GM23338 (cell line): ENCODE data around the gene BET1. TPM values are rescaled to one million over a fixed set of nuclear protein-coding genes. Genes with fewer than 3 reads are reported as not detected.
A peak's percentile ranks its signal among the peaks of the same experiment; 100 is the strongest.

Source experiments
- ATAC-seq: fragments of 200-7000 bp; cut with Tn5 transposase; 3 replicates; pipeline ENCODE4 v1.9.1; 2020
- DNase-seq: peaks from one replicate; pipeline ENCODE4 v3.0.0-alpha.2; 2015; ENCODE audit warnings: low spot score
- H2AFZ ChIP-seq: fragments of 200-600 bp; sonication (generic); 2 replicates; pipeline ENCODE4 v1.8.0; 2016; ENCODE audit warnings: antibody characterized with exemption, mild to moderate bottlenecking, moderate library complexity
- H3F3A ChIP-seq: fragments of 200-600 bp; sonication (generic); replicated peaks from 2 replicates; pipeline ENCODE4 v1.8.0; 2017; ENCODE audit warnings: antibody characterized with exemption, mixed run types, low read depth
- H3K27ac ChIP-seq: fragments of 200-600 bp; sonication (generic); 2 replicates; pipeline ENCODE4 v1.6.1; 2016; ENCODE audit warnings: low read depth
- H3K27me3 ChIP-seq: fragments of 200-600 bp; sonication (generic); 2 replicates; pipeline ENCODE4 v1.8.0; 2016; ENCODE audit warnings: mild to moderate bottlenecking, mixed run types, moderate library complexity; ENCODE audit not compliant: insufficient read depth
- H3K36me3 ChIP-seq: fragments of 200-600 bp; sonication (generic); 2 replicates; pipeline ENCODE4 v1.8.0; 2016; ENCODE audit warnings: mild to moderate bottlenecking; ENCODE audit not compliant: insufficient read depth
- H3K4me1 ChIP-seq: fragments of 200-600 bp; sonication (generic); 2 replicates; pipeline ENCODE4 v1.8.0; 2016; ENCODE audit warnings: mild to moderate bottlenecking, moderate library complexity; ENCODE audit not compliant: insufficient read depth
- H3K4me2 ChIP-seq: fragments of 200-600 bp; sonication (generic); 2 replicates; pipeline ENCODE4 v1.7.1; 2017; ENCODE audit warnings: mixed run types
- H3K4me3 ChIP-seq: fragments of 200-600 bp; sonication (generic); 2 replicates; pipeline ENCODE4 v1.6.1; 2016; ENCODE audit warnings: mixed run types
- H3K79me2 ChIP-seq: fragments of 200-600 bp; sonication (generic); replicated peaks from 2 replicates; pipeline ENCODE4 v1.8.0; 2017; ENCODE audit warnings: mild to moderate bottlenecking; ENCODE audit not compliant: insufficient read depth
- H3K9me2 ChIP-seq: fragments of 200-600 bp; sonication (generic); 2 replicates; pipeline ENCODE4 v1.8.0; 2017; ENCODE audit not compliant: insufficient read depth
- H4K20me1 ChIP-seq: fragments of 200-600 bp; sonication (generic); replicated peaks from 2 replicates; pipeline ENCODE4 v1.8.0; 2017; ENCODE audit warnings: mild to moderate bottlenecking; ENCODE audit not compliant: insufficient read depth
- H3K27ac Mint-ChIP-seq: 2 replicates; pipeline ENCODE4 v1.8.0; 2020; ENCODE audit warnings: inconsistent platforms, mild to moderate bottlenecking, moderate library complexity, mixed read lengths
- H3K27me3 Mint-ChIP-seq: 3 replicates; pipeline ENCODE4 v1.8.0; 2022; ENCODE audit warnings: low read depth, mild to moderate bottlenecking, moderate library complexity, mixed read lengths, inconsistent platforms; ENCODE audit not compliant: insufficient read depth, poor library complexity
- H3K36me3 Mint-ChIP-seq: 3 replicates; pipeline ENCODE4 v1.8.0; 2021; ENCODE audit warnings: low read depth, mild to moderate bottlenecking, inconsistent platforms, moderate library complexity, mixed read lengths
- H3K4me1 Mint-ChIP-seq: 3 replicates; pipeline ENCODE4 v1.8.0; 2020; ENCODE audit warnings: mild to moderate bottlenecking, inconsistent platforms, mixed read lengths
- H3K4me3 Mint-ChIP-seq: 3 replicates; pipeline ENCODE4 v1.8.0; 2021; ENCODE audit warnings: moderate library complexity, mild to moderate bottlenecking, inconsistent platforms, mixed read lengths
- H3K9me3 Mint-ChIP-seq: 3 replicates; pipeline ENCODE4 v1.8.0; 2020; ENCODE audit warnings: moderate library complexity, mild to moderate bottlenecking, inconsistent platforms, mixed read lengths
- CTCF ChIP-seq, 2 experiments: fragments of 200-600 bp in 1 of 2; sonication (generic) in 1 of 2; conservative IDR thresholded peaks; 2 replicates each; pipeline versions ENCODE4 v1.5.1 to v1.6.1; 2016 to 2017; ENCODE audit warnings: antibody characterized with exemption in 2 of 2, low read depth in 2 of 2, mild to moderate bottlenecking in 2 of 2, moderate library complexity in 1 of 2
- EZH2 ChIP-seq: fragments of 200-600 bp; sonication (generic); IDR thresholded peaks from one replicate; pipeline ENCODE4 v1.8.0; 2017; ENCODE audit warnings: antibody characterized with exemption, mild to moderate bottlenecking, low read depth; ENCODE audit not compliant: unreplicated experiment
- POLR2AphosphoS5 ChIP-seq: IDR thresholded peaks from 2 replicates; pipeline ENCODE4 v1.6.1; 2016; ENCODE audit warnings: antibody characterized with exemption, low read depth
- REST ChIP-seq: IDR thresholded peaks from one replicate; pipeline ENCODE4 v1.6.1; 2018; ENCODE audit warnings: antibody characterized with exemption; ENCODE audit not compliant: unreplicated experiment
- STAT1 ChIP-seq: IDR thresholded peaks from one replicate; pipeline ENCODE4 v1.6.1; 2016; ENCODE audit warnings: antibody characterized with exemption; ENCODE audit not compliant: unreplicated experiment
- ZNF331 ChIP-seq: fragments of 250-450 bp; sonication (Bioruptor Pico); IDR thresholded peaks from 2 replicates; pipeline ENCODE4 v1.5.0; 2020; ENCODE audit warnings: low read depth, mild to moderate bottlenecking, moderate library complexity
- polyA plus RNA-seq: library from polyadenylated mRNA; unstranded; fragments of >200 nt; fragmentation: Nextera tagmentation; extraction: Ambion mirVana; gene quantifications from 2 replicates; pipeline ENCODE4 v1.2.1, GENCODE V29; 2016
- total RNA-seq: library from RNA; depleted of rRNA; stranded (reverse); fragments of >200 nt; shearing (Covaris generic); gene quantifications from 2 replicates; pipeline ENCODE4 v1.2.3, GENCODE V29; 2014
- TF ChIP-seq, protein P1 (sequence below): fragments of 250-450 bp; sonication (Bioruptor Pico); IDR thresholded peaks from 2 replicates; pipeline ENCODE4 v1.5.0; 2020; ENCODE audit warnings: mild to moderate bottlenecking, moderate library complexity

The BET1 gene
- total and polyA plus RNA-seq, 2 experiments from 2014 or later, result 42.2 to 69.2 TPM

- peak overlapping the region; percentile 85 for H3K27ac ChIP-seq
- no peak overlapping the region for H3K4me3 Mint-ChIP-seq
- no peaks in the 10 kb centered on the region for H3K27me3 ChIP-seq
- H3K36me3 Mint-ChIP-seq, result no peaks in the 10 kb centered on the region
- peak overlapping the region; percentile 93 for H3K27ac Mint-ChIP-seq
- H3K27me3 Mint-ChIP-seq, result no peaks in the 10 kb centered on the region
- no peak for DNase-seq
- no peaks in the 10 kb centered on the region for H3F3A ChIP-seq
- TF ChIP-seq CTCF (conservative IDR thresholded peaks at IDR 0.05; ENCODE audit: low read depth in 2 of 2) (no peak), ZNF331 (CRISPR knock-in tag) (no peak), REST (no peak)
- H2AFZ ChIP-seq, result no peak overlapping the region
- H3K9me2 ChIP-seq, result peaks cover 5% of the 10 kb centered on the region; the same call in 1 of the 2 replicates
- no peaks in the 10 kb centered on the region for H3K36me3 ChIP-seq
- H3K4me1 ChIP-seq, result peaks cover 39% of the 10 kb centered on the region
- no peaks in the 10 kb centered on the region for H3K9me3 Mint-ChIP-seq
- peak overlapping the region; percentile 6; the same call in 1 of the 2 replicates for H3K4me2 ChIP-seq
- H3K79me2 ChIP-seq, result no peaks in the 10 kb centered on the region
- no peaks in the 10 kb centered on the region for H4K20me1 ChIP-seq
- peak; percentile 49 for ATAC-seq
- peaks cover 47% of the 10 kb centered on the region for H3K4me1 Mint-ChIP-seq
- no peak overlapping the region for H3K4me3 ChIP-seq
Observed at GRCh38 chr7:93980744-93981479, 23.2 kb downstream of the BET1 start.

DNA sequence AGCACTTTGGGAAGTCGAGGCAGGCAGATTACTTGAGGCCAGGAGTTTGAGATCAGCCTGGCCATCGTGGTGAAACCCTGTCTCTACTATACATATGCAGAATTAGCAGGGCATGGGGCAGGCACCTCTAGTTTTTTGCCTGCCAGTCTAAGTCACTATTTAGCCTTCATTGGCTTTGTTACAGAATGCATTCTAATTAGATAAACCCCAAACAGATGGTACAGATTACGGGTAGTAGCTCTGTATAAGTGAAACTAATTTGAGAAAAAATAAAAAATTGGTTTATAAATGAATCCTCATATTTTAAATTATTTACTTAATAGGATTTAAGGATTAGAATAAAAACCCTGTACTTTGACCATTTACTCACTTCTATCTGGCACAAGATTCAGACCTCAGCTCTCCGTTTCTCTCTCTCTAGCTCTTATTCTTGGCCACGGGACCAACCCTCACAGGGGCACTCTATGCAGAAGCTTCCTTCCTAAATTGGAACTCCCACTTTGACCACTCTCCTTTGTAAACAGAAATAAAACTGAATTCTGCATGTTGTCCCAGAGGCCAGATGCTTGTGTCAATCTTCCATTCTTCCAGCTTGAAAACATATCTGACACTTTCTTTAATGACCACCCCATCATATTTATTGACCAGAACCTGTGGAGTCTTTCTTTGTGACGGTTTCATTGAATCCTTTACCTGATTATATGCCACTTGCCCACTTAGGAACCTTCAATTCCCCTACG lies 26.8 kb downstream of the BET1 start:
- Histone ChIP-seq H3K9me2 (peaks cover 5% of the 10 kb centered on the region; the same call in 1 of the 2 replicates), H3K36me3 (no peaks in the 10 kb centered on the region), H3K27ac (no peak overlapping the region), H3K4me1 (peaks cover 30% of the 10 kb centered on the region), H2AFZ (no peak overlapping the region), H4K20me1 (no peaks in the 10 kb centered on the region), H3F3A (no peaks in the 10 kb centered on the region), H3K27me3 (no peaks in the 10 kb centered on the region), H3K79me2 (no peaks in the 10 kb centered on the region), H3K4me3 (no peak overlapping the region), H3K4me2 (no peak overlapping the region)
- no peak for ATAC-seq
- no peaks in the 10 kb centered on the region for H3K9me3 Mint-ChIP-seq
- H3K4me1 Mint-ChIP-seq, result peaks cover 40% of the 10 kb centered on the region
- no peaks in the 10 kb centered on the region for H3K27me3 Mint-ChIP-seq
- no peaks in the 10 kb centered on the region for H3K36me3 Mint-ChIP-seq
- no peak for DNase-seq
- no peak overlapping the region for H3K4me3 Mint-ChIP-seq
- H3K27ac Mint-ChIP-seq, result no peak overlapping the region
- no peak for TF ChIP-seq EZH2
- TF ChIP-seq, protein P1, sequence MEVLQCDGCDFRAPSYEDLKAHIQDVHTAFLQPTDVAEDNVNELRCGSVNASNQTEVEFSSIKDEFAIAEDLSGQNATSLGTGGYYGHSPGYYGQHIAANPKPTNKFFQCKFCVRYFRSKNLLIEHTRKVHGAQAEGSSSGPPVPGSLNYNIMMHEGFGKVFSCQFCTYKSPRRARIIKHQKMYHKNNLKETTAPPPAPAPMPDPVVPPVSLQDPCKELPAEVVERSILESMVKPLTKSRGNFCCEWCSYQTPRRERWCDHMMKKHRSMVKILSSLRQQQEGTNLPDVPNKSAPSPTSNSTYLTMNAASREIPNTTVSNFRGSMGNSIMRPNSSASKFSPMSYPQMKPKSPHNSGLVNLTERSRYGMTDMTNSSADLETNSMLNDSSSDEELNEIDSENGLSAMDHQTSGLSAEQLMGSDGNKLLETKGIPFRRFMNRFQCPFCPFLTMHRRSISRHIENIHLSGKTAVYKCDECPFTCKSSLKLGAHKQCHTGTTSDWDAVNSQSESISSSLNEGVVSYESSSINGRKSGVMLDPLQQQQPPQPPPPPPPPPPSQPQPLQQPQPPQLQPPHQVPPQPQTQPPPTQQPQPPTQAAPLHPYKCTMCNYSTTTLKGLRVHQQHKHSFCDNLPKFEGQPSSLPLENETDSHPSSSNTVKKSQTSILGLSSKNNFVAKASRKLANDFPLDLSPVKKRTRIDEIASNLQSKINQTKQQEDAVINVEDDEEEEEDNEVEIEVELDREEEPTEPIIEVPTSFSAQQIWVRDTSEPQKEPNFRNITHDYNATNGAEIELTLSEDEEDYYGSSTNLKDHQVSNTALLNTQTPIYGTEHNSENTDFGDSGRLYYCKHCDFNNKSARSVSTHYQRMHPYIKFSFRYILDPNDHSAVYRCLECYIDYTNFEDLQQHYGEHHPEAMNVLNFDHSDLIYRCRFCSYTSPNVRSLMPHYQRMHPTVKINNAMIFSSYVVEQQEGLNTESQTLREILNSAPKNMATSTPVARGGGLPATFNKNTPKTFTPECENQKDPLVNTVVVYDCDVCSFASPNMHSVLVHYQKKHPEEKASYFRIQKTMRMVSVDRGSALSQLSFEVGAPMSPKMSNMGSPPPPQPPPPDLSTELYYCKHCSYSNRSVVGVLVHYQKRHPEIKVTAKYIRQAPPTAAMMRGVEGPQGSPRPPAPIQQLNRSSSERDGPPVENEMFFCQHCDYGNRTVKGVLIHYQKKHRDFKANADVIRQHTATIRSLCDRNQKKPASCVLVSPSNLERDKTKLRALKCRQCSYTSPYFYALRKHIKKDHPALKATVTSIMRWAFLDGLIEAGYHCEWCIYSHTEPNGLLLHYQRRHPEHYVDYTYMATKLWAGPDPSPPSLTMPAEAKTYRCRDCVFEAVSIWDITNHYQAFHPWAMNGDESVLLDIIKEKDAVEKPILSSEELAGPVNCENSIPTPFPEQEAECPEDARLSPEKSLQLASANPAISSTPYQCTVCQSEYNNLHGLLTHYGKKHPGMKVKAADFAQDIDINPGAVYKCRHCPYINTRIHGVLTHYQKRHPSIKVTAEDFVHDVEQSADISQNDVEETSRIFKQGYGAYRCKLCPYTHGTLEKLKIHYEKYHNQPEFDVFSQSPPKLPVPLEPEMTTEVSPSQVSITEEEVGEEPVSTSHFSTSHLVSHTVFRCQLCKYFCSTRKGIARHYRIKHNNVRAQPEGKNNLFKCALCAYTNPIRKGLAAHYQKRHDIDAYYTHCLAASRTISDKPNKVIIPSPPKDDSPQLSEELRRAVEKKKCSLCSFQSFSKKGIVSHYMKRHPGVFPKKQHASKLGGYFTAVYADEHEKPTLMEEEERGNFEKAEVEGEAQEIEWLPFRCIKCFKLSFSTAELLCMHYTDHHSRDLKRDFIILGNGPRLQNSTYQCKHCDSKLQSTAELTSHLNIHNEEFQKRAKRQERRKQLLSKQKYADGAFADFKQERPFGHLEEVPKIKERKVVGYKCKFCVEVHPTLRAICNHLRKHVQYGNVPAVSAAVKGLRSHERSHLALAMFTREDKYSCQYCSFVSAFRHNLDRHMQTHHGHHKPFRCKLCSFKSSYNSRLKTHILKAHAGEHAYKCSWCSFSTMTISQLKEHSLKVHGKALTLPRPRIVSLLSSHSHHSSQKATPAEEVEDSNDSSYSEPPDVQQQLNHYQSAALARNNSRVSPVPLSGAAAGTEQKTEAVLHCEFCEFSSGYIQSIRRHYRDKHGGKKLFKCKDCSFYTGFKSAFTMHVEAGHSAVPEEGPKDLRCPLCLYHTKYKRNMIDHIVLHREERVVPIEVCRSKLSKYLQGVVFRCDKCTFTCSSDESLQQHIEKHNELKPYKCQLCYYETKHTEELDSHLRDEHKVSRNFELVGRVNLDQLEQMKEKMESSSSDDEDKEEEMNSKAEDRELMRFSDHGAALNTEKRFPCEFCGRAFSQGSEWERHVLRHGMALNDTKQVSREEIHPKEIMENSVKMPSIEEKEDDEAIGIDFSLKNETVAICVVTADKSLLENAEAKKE (CRISPR knock-in tag), result no peak
- no peak for TF ChIP-seq STAT1
- no peak for TF ChIP-seq POLR2AphosphoS5
